H9 (cell line): ENCODE results near the gene CACNA2D3. TPM values are rescaled to one million over a fixed set of nuclear protein-coding genes. Genes with fewer than 3 reads are reported as not detected.

ENCODE experiments used
- DNase-seq: peaks from one replicate; pipeline ENCODE4 v3.0.0-alpha.2; 2017
- H2AFZ ChIP-seq: one replicate; pipeline ENCODE4 v1.6.1; 2013; ENCODE audit warnings: mild to moderate bottlenecking, low read length, control low read depth, moderate library complexity
- H2AK5ac ChIP-seq: 2 replicates; pipeline ENCODE4 v1.6.1; 2013; ENCODE audit warnings: low read length, control low read depth, mixed read lengths; ENCODE audit not compliant: insufficient read length
- H2BK120ac ChIP-seq: one replicate; pipeline ENCODE4 v1.6.1; 2013; ENCODE audit warnings: low read depth, mild to moderate bottlenecking, low read length, control low read depth, inconsistent platforms; ENCODE audit not compliant: poor library complexity, severe bottlenecking
- H2BK12ac ChIP-seq: 2 replicates; pipeline ENCODE4 v1.6.1; 2013; ENCODE audit warnings: low read length, control low read depth, mixed read lengths, low read depth; ENCODE audit not compliant: insufficient read length
- H2BK15ac ChIP-seq: 2 replicates; pipeline ENCODE4 v1.6.1; 2013; ENCODE audit warnings: low read depth, low read length, control low read depth
- H2BK20ac ChIP-seq: one replicate; pipeline ENCODE4 v1.6.1; 2013; ENCODE audit warnings: low read depth, mild to moderate bottlenecking, low read length, control low read depth, inconsistent platforms; ENCODE audit not compliant: poor library complexity, severe bottlenecking
- H2BK5ac ChIP-seq: 2 replicates; pipeline ENCODE4 v1.6.1; 2013; ENCODE audit warnings: low read length, control low read depth, mixed read lengths; ENCODE audit not compliant: insufficient read length
- H3K14ac ChIP-seq: 2 replicates; pipeline ENCODE4 v1.6.1; 2013; ENCODE audit warnings: low read length, control low read depth; ENCODE audit not compliant: insufficient read depth
- H3K18ac ChIP-seq: 2 replicates; pipeline ENCODE4 v1.6.1; 2013; ENCODE audit warnings: low read depth, mild to moderate bottlenecking, mixed read lengths, low read length, control low read depth; ENCODE audit not compliant: insufficient read length
- H3K23ac ChIP-seq: 2 replicates; pipeline ENCODE4 v1.6.1; 2013; ENCODE audit warnings: low read length, control low read depth, mixed read lengths, low read depth; ENCODE audit not compliant: insufficient read length
- H3K23me2 ChIP-seq: 2 replicates; pipeline ENCODE4 v1.6.1; 2013; ENCODE audit warnings: low read depth, mild to moderate bottlenecking, mixed read lengths, low read length, control low read depth; ENCODE audit not compliant: insufficient read length, poor library complexity, severe bottlenecking
- H3K27ac ChIP-seq: 2 replicates; pipeline ENCODE4 v1.5.1; 2013; ENCODE audit warnings: low read length, control low read depth, mixed read lengths, low read depth; ENCODE audit not compliant: insufficient read length
- H3K27me3 ChIP-seq: 2 replicates; pipeline ENCODE4 v1.6.1; 2013; ENCODE audit warnings: low read length, control low read depth, inconsistent platforms; ENCODE audit not compliant: insufficient read depth
- H3K4ac ChIP-seq: 2 replicates; pipeline ENCODE4 v1.6.1; 2013; ENCODE audit warnings: low read depth, mild to moderate bottlenecking, control low read depth, inconsistent platforms, low read length, moderate library complexity
- H3K4me1 ChIP-seq: 2 replicates; pipeline ENCODE4 v1.6.1; 2013; ENCODE audit warnings: low read length, control low read depth, inconsistent platforms; ENCODE audit not compliant: insufficient read depth
- H3K4me2 ChIP-seq: 2 replicates; pipeline ENCODE4 v1.6.1; 2013; ENCODE audit warnings: low read length, control low read depth, mixed read lengths; ENCODE audit not compliant: insufficient read length, insufficient read depth
- H3K56ac ChIP-seq: 2 replicates; pipeline ENCODE4 v1.6.1; 2013; ENCODE audit warnings: low read depth, mild to moderate bottlenecking, mixed read lengths, low read length, control low read depth; ENCODE audit not compliant: insufficient read length
- H3K79me1 ChIP-seq: 2 replicates; pipeline ENCODE4 v1.6.1; 2013; ENCODE audit warnings: low read depth, mild to moderate bottlenecking, moderate library complexity, low read length, control low read depth, inconsistent platforms; ENCODE audit not compliant: insufficient read depth, poor library complexity, severe bottlenecking
- H3K79me2 ChIP-seq: 2 replicates; pipeline ENCODE4 v1.6.1; 2013; ENCODE audit warnings: low read length, control low read depth, inconsistent platforms; ENCODE audit not compliant: insufficient read depth
- H3K9ac ChIP-seq: 2 replicates; pipeline ENCODE4 v1.6.1; 2013; ENCODE audit warnings: low read length, control low read depth, mixed read lengths; ENCODE audit not compliant: insufficient read length; ENCODE audit errors: extremely low read depth
- H3K9me3 ChIP-seq: one replicate; pipeline ENCODE4 v1.6.1; 2013; ENCODE audit warnings: low read depth, low read length, inconsistent platforms; ENCODE audit not compliant: control insufficient read depth
- H3T11ph ChIP-seq: one replicate; pipeline ENCODE4 v1.6.1; 2013; ENCODE audit warnings: mild to moderate bottlenecking, low read length, control low read depth, inconsistent platforms
- H4K20me1 ChIP-seq: one replicate; pipeline ENCODE4 v1.6.1; 2013; ENCODE audit not compliant: control insufficient read depth, insufficient read length, insufficient read depth
- H4K5ac ChIP-seq: 2 replicates; pipeline ENCODE4 v1.6.1; 2013; ENCODE audit warnings: low read depth, mild to moderate bottlenecking, mixed read lengths, low read length, control low read depth; ENCODE audit not compliant: insufficient read length
- H4K8ac ChIP-seq: replicated peaks from 2 replicates; pipeline ENCODE4 v1.6.1; 2013; ENCODE audit warnings: low read length, control low read depth, mixed read lengths, low read depth; ENCODE audit not compliant: insufficient read length
- H4K91ac ChIP-seq: 2 replicates; pipeline ENCODE4 v1.6.1; 2013; ENCODE audit warnings: low read depth, mild to moderate bottlenecking, moderate library complexity, mixed read lengths, low read length, control low read depth; ENCODE audit not compliant: insufficient read length
- H3K27ac Mint-ChIP-seq, 3 experiments: 2 replicates in 2 of 3; 3 replicates in 1 of 3; pipeline ENCODE4 v1.8.0; 2020 to 2021; ENCODE audit warnings: mixed read lengths in 3 of 3, mild to moderate bottlenecking in 1 of 3, moderate library complexity in 1 of 3
- H3K27me3 Mint-ChIP-seq: 2 replicates; pipeline ENCODE4 v1.8.0; 2021; ENCODE audit warnings: low read depth, mild to moderate bottlenecking, moderate library complexity, mixed read lengths
- H3K36me3 Mint-ChIP-seq, 3 experiments: 2 replicates in 2 of 3; 3 replicates in 1 of 3; pipeline ENCODE4 v1.8.0; 2020 to 2021; ENCODE audit warnings: low read depth in 3 of 3, mixed read lengths in 3 of 3; ENCODE audit not compliant: insufficient read depth in 1 of 3
- H3K4me1 Mint-ChIP-seq, 2 experiments: 2 replicates each; pipeline ENCODE4 v1.8.0; 2020; ENCODE audit warnings: mixed read lengths in 2 of 2
- H3K4me3 Mint-ChIP-seq, 2 experiments: 2 replicates in 1 of 2; 3 replicates in 1 of 2; pipeline ENCODE4 v1.8.0; 2020 to 2021; ENCODE audit warnings: mild to moderate bottlenecking in 2 of 2, mixed read lengths in 2 of 2, moderate library complexity in 1 of 2
- H3K9me3 Mint-ChIP-seq, 2 experiments: 2 replicates in 1 of 2; 3 replicates in 1 of 2; pipeline ENCODE4 v1.8.0; 2020; ENCODE audit warnings: mild to moderate bottlenecking in 2 of 2, mixed read lengths in 2 of 2, moderate library complexity in 1 of 2
- WGBS: extraction: QIAGEN DNeasy Blood & Tissue Kit; methylation state at CpG from one replicate; pipeline ENCODE4 v1.1.7; 2013; ENCODE audit warnings: missing lambda C conversion rate, low lambda C conversion rate, mixed read lengths; ENCODE audit not compliant: insufficient read length; ENCODE audit errors: extremely low coverage; 5-methylcytosine and 5-hydroxymethylcytosine counted together
- total RNA-seq: library from RNA; stranded (reverse); gene quantifications from 2 replicates; pipeline ENCODE4 v1.2.1, GENCODE V29; 2021
- TF ChIP-seq, protein P1 (sequence below): fragments of 200-600 bp; sonication (generic); conservative IDR thresholded peaks from 3 replicates; pipeline ENCODE4 v1.8.0; 2021; ENCODE audit warnings: antibody characterized with exemption, mild to moderate bottlenecking

Gene CACNA2D3
- total RNA-seq, 1 experiment from 2014 or later: 3.2 TPM

DNA sequence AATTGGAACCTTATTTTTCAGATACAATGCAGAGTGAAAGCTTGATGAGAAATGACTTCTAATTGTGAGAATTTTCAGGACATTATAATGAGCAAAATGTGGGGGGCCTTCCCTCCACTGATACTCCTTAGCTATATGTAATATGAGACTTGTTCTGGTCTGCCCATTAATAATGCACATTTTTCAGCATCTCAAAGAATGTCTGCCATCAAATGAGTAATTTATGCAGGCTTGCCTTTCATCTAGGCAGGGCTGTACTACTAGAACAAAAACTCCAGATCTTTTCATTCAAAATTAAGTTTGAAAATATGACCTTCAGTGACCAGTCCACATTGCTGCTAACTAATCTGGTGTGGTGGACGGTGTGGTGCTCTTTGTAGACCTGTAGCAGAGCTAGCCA, 678.1 kb downstream of the CACNA2D3 start:
- Histone ChIP-seq H3K27me3 (no peaks in the 10 kb centered on the region), H2BK120ac (no peak overlapping the region), H3K27ac (no peak overlapping the region), H4K20me1 (no peaks in the 10 kb centered on the region), H2AFZ (no peak overlapping the region), H3K9ac (no peak overlapping the region), H3K18ac (no peak overlapping the region), H3K23me2 (no peaks in the 10 kb centered on the region), H2BK5ac (no peak overlapping the region), H4K91ac (no peak overlapping the region), H3T11ph (no peak overlapping the region), H3K14ac (no peak overlapping the region), H4K5ac (no peak overlapping the region), H3K4me2 (no peak overlapping the region), H4K8ac (no peak overlapping the region), H2BK12ac (no peak overlapping the region), H3K23ac (no peak overlapping the region), H3K4ac (no peak overlapping the region), H2AK5ac (no peak overlapping the region), H2BK15ac (no peak overlapping the region), H3K56ac (no peak overlapping the region), H3K4me1 (peaks cover 2% of the 10 kb centered on the region; the same call in 1 of the 2 replicates), H3K9me3 (peaks cover 4% of the 10 kb centered on the region), H3K79me2 (no peaks in the 10 kb centered on the region), H3K79me1 (no peaks in the 10 kb centered on the region), H2BK20ac (no peak overlapping the region)
- peaks cover 4 to 30% (median 22%) of the 10 kb centered on the region in 3 experiments for H3K36me3 Mint-ChIP-seq
- H3K4me3 Mint-ChIP-seq: no peak overlapping the region
- peaks cover 23 to 28% of the 10 kb centered on the region in 2 experiments for H3K9me3 Mint-ChIP-seq
- peaks cover 17 to 20% of the 10 kb centered on the region in 2 experiments for H3K4me1 Mint-ChIP-seq
- TF ChIP-seq, protein P1, sequence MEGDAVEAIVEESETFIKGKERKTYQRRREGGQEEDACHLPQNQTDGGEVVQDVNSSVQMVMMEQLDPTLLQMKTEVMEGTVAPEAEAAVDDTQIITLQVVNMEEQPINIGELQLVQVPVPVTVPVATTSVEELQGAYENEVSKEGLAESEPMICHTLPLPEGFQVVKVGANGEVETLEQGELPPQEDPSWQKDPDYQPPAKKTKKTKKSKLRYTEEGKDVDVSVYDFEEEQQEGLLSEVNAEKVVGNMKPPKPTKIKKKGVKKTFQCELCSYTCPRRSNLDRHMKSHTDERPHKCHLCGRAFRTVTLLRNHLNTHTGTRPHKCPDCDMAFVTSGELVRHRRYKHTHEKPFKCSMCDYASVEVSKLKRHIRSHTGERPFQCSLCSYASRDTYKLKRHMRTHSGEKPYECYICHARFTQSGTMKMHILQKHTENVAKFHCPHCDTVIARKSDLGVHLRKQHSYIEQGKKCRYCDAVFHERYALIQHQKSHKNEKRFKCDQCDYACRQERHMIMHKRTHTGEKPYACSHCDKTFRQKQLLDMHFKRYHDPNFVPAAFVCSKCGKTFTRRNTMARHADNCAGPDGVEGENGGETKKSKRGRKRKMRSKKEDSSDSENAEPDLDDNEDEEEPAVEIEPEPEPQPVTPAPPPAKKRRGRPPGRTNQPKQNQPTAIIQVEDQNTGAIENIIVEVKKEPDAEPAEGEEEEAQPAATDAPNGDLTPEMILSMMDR: no peak
- peaks cover 6% of the 10 kb centered on the region; the same call in 1 of the 2 replicates for H3K27me3 Mint-ChIP-seq
- no peak overlapping the region for H3K27ac Mint-ChIP-seq
- no CpG with 5 or more reads among the region's 1 CpG for WGBS
- DNase-seq: no peak
